Vagina (tissue), 2 donors: ENCODE results near the gene GLOD4.

Experiments used
- CTCF ChIP-seq, 3 experiments: fragments of 450-650 bp in 2 of 3; fragments of 200-600 bp in 1 of 3; sonication (generic) in 1 of 3; IDR thresholded peaks; one replicate each; pipeline ENCODE4 v1.5.1; 2017 to 2019; ENCODE audit warnings: antibody characterized with exemption in 3 of 3, mild to moderate bottlenecking in 2 of 3, moderate library complexity in 2 of 3
- POLR2A ChIP-seq, 2 donors: fragments of 450-650 bp; IDR thresholded peaks; one replicate each; pipeline ENCODE4 v1.6.1; 2017; ENCODE audit warnings: antibody characterized with exemption in 2 of 2, mild to moderate bottlenecking in 2 of 2, moderate library complexity in 2 of 2

- TF ChIP-seq CTCF (IDR thresholded peaks at IDR 0.05) (no peak), POLR2A (IDR thresholded peaks at IDR 0.05) (no peak)
These were observed 4.0 kb downstream of the GLOD4 start for GRCh38 chr17:778096-778495.
